HG02973 (cell line): Measurements from ENCODE around the gene HMCES.
"Not testable (repeated sequence)": the region's sequence is repeated elsewhere in the genome, so short reads cannot be mapped to it uniquely, and the experiment has no call there.

Experiments used
- ATAC-seq: cut with Tn5 transposase; IDR thresholded peaks from one replicate; pipeline ENCODE4 v1.9.1; 2021; ENCODE audit warnings: moderate library complexity; ENCODE audit not compliant: unreplicated experiment

Gene HMCES

DNA sequence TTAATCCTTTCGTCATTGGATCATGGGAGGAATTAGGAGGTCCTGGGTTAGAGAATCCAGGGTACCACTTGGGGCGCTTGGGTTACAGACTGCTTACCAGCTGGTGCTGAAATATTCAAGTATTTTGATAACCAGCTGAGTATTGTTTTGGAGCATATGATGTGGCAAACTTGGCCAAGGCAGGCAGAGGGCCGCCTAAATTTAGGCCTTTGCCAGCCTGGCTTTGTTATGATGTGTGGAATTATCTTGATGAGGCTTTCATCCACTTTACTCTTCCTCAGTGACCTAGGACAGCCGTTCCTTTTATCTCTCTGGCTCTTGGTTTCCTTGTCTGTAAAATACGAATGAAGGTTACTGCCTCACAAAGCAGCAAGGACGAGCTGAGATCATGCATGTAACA, 22.4 kb upstream of the HMCES start:
- no peak for ATAC-seq

DNA sequence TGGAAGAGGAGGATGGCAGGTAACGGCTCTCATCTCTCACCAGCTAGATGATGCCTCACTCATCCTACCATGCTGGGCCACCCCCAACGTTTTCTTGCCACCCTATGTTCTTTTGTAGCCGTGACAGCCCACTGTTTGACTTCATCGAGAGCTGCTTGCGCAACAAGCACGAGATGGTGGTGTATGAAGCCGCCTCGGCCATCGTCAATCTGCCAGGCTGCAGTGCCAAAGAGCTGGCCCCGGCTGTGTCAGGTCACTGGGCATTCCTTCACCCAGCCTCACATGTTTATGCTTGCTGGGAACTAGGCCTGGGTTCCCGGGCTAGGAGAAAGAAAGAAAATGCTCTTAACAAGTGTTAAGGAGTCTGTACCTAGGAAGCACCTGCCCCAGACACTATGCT, 21.1 kb upstream of the HMCES start:
- no peak for ATAC-seq

DNA sequence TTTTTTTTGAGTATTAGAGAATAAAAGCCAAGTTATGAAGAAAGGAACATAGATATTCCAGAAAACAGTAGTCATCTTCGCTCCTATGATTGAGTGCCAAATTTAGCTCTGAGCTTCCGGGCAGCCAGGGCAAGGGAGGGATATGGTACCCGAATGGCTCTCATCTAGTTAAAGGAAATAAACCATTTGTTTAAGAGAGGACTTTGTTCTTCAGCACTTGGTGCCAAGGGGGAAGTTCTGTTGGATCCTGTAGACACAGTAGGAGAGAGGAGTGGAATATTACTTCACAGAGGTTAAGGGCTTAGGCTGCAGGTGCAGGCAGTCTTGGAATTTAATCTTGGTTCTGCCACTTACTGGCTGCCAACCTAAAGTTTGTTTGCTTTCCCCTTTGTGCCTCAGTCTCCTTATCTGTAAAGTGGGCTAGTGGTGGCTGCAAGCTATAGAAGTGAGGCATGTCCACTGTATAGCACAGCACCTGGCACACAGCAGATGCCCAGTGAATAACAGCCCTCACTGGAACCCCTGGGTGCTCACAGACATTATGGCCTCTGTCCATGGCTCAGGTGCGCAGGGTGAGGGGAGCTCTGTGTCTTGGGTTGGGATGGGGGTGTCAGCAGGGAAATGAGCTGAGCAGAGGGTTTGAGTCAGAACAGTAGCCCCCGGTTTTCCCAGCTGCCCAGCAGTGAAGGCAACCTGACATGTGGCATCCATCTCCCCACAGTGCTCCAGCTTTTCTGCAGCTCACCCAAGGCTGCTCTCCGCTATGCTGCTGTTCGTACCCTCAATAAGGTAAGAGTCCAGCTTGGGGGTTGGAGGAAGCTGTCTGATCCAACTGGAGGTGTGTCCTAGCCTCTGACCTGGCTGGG, 18.8 kb upstream of the HMCES start:
- no peak for ATAC-seq

DNA sequence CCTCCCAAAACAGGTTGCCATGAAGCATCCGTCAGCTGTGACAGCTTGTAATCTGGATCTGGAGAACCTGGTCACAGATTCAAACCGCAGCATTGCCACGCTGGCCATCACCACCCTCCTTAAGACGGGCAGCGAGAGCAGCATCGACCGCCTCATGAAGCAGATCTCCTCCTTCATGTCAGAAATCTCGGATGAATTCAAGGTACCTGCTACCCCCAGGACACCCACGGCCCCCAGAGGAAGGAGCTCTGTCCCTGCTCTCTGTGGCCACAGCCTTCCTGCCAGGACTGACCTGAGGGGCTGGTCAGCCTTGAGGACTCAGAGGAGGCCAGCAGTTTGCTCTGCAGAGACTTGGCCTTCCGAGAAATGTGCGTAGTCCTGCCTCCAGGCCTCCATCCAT, 18.1 kb upstream of the HMCES start:
- ATAC-seq: no peak

DNA sequence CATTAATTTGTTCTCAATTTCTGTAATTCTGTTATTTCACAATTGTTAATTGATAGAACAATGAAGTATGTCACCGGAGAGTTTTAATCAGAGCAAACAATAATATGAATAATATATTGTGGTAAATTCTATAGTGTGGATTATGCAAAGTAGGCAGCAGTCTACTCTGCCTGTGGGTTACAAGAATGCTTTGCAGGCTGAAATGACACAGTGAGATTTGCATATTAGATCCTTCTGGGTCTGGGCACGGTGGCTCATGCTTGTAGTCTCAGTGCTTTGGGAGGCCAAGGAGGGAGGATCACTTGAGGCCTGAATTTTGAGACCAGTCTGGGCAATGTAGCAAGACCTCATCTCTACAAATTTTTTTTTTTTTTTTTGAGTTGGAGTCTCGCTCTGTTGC, 16.8 kb upstream of the HMCES start:
- no peak for ATAC-seq

DNA sequence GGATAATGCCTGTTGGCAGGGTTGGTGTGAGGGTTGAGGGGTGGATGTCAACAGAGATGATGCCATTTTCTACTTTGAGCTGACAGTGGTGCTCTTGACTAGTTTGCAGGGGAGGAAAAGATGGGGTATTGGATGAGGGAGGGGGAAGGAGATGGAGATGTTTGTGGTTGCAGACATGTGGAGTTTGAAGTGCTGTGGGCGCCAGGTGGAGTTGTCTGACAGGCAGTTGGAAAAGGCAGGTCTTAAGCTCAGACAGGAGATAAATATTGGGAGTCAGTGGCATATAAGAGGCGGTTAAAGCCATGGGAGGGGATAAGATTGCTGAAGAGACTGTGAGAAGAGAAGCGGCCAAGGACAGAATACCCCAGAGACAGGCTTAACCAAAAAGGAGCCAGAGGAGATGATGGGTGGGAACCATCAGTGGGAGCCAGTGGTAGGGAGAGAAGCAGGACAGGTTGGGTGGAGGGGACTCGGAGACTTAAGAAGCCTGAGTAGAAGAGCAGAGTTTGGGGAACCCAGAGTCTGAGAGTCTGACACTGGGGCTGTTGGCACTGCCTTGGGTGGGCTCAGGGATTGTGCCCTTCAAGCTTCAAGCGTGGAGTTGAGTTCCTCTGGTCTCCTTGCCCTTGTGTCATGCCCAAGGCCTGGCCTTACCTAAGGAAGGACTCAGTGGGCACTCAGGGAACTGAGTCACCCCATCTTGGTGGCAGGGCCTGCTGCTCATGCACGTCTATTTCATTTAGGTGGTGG, 15.3 kb upstream of the HMCES start:
- ATAC-seq: no peak

DNA sequence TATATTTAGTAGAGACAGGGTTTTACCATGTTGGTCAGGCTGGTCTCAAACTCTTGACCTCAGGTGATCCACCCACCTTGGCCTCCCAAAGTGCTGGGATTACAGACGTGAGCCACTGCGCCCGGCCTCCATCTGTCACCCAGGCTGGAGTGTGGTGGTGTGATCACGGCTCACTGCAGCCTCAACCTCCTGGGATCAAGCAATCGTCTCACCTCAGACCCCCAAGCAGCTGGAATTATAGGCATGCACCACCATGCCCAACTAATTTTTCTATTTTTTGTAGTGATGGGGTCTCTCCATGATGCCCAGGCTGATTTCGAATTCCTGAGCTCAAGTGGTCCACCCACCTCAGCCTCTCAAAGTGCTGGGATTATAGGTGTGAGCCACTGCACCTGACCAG, 13.7 kb upstream of the HMCES start:
- ATAC-seq: not testable (repeated sequence)

DNA sequence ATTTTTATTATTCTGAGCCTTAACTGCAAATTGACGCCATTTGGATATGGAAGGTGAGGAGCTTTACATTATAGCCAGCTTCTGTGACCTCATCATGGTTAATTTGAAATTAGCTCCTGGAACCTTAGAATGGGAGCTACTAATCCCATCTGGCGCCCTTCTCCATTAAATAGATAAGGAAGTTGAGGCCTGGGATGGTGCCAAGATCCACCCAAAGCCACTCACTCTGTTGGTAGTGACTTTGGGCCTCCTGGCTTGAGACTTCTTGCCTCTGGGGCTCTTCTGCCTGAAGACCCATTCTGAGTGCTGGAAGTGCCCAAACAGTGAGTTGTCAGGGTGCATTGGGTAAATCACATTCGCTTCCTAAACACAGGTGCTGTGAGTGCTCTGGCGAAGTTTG, 12.0 kb upstream of the HMCES start:
- ATAC-seq: no peak

DNA sequence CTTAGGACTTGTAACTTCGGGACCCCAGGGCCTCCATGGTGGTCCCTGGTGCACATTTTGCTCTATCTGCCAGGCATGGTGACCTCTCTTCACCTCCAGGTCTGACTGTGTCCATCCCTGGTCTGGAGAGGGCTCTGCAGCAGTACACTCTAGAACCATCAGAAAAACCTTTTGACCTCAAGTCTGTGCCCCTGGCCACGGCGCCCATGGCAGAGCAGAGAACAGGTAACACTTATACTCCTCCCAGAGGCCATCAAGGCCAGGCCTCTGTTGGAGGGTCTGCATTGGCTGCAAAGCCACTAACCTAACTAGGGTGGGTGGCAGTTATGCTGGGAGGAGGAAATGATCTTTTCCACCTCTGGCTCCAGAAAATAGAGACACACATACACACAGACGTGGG, 10.3 kb upstream of the HMCES start:
- ATAC-seq: no peak

DNA sequence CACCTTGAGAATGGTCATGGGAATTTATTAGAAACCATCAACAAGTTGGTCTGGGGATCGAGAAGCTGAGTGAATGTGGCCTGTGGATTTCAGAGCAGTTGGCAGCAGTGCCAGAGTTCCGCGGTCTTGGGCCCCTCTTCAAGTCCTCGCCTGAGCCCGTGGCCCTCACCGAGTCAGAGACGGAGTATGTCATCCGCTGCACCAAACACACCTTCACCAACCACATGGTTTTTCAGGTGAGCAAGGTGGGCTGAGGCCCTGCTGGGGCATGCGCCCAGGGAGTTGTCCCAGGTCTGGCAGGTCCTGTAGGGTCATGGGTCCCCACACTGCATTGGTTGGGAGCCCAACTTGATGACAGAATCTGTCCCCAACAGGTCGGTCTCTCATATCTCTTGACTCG, 7.0 kb upstream of the HMCES start:
- ATAC-seq: no peak

DNA sequence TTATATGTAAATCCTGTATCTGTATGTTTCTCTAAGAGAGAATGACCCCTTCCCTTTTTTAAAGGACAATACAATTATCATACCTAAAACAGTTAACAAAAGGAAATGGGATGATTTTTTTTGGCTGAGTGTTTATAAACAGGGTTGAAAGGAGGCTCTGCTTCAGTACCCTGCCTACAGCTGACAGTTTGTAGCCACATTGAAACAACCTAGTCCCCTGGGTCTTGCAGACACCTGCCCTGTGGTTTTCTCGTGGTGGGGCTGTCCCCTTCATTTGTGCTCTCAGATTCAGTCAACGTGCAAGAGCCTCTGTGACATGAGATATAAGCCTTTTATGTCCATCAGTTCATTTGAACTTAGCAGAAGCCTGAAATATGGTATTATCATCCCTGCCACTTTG, 2.3 kb upstream of the HMCES start:
- peak; percentile 72 for ATAC-seq

DNA sequence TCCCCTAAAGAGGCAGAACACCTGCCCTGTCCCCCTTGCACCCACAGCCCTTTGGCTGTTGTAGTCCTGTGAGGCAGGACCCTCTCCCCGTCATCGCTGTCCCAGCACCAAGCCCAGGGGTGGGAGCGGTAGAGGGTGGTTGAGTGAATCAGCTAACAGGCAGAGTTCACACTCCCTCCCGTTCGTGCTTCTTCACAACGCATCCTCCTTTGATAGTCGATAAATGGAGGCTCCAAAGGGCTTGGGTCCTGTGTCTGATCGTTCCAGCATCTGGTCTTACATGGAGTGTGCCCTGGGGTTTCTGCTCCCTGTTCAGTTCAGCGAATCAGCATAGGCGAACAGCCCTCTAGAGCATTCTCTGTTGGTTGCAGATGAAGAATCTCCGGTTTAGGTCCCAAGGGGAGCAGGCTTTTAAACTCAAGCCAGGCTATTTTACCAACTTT, 820 bp upstream of the HMCES start:
- ATAC-seq: no peak

DNA sequence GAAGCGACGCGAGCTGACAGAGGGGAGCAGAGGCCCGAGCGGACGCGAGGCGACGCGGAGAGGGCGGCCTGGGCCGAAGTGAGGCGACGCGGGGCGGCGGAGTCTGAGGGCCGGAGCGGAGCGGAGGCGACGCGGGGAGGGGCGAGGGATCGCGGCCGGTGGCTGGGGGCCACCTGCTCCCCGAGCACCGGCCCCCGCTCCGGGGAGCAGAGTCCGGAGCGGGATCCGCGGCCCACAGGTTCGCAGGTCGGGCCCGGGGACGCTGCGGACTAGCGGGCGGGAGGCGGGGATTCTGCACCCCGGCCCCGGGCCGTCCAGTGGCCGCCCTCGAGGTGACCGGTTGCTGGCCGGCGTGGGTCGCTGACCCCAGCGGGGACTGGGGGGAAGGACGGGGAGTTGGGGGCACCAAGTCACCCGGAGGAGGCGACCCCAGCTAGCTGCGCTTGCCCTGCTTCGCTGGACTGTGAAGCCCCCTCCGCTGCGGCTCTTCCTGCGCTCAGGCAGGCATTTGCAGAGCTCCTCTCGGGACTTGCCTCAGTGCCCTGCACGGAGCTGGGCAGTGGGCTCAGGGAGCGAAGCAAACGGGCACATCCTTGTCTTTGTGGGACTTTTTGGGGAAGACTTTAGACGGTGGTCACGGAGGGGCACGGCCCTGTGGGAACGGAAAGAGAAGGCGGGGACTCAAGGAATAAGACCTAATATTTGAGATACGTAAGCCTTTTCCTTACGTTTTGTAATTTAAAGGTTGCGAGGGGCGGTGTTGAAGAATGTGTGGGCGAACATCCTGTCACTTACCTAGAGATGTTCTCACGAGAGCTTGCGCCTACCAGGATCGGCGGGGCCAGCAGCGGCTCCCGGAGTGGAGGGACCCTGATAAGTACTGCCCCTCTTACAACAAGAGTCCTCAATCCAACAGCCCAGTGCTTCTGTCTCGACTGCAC, 566 bp downstream of the HMCES start:
- ATAC-seq: peak; percentile 3

DNA sequence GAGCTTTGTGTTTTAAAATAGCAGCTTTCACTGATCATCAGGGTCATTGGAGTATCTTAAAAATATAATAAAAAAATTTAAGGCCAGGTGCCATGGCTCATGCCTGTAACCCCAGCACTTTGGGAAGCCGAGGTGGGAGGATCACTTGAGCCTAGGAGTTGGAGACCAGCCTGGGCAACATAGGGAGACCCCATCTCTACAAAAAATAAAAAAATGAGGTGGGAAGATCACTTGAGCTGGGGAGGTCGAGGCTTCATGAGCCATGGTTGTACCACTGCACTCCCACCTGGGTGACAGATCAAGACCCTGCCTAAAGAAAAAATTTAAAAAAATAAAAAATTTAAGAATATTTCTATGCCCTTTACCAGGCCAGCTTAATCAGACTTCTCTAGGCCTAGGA, 1.5 kb downstream of the HMCES start:
- no peak for ATAC-seq

DNA sequence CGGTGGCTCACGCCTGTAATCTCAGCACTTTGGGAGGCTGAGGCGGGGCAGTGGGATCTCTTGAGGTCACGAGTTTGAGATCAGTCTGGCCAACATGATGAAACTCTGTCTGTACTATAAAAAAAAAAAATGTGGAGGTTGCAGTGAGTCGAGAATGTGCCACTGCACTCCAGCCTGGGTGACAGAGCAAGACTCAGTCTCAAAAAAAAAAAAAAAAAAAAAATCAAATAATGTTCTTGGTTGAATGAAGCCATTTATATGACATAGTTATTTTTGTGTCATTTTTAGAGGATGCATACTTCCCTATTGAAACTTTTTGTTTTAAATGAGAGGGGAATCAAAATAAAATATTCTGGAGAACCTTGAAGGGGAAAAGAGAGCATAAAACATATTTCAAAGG, 3.1 kb downstream of the HMCES start:
- no peak for ATAC-seq

DNA sequence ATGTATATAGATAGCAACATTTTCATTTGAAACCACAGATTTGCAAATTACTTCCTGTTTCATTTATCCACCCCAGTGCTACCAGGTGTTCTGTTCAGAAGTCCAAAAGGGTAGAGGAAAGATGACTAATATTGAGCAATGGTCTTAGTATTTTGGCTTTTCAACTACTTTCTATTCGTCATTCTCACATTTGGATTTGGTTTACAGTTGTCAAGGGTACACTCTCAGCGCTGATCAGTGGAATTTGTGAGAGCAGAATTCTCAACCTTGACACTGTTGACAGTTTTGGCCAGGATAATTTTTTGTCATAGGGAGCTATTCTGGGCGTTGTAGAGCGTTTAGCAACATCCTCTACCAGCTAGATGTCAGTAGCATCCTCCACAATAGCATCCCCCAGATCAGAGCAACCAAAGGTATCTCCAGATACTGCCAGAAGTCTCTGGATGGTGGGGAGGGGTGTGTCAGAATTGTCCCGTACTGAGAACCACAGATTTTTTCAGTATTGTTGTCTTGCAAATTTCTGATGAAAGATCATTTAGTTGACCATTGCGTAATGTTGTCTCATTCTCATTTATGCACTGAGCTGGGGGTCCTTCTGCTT, 4.2 kb downstream of the HMCES start:
- ATAC-seq: peak; percentile 78

DNA sequence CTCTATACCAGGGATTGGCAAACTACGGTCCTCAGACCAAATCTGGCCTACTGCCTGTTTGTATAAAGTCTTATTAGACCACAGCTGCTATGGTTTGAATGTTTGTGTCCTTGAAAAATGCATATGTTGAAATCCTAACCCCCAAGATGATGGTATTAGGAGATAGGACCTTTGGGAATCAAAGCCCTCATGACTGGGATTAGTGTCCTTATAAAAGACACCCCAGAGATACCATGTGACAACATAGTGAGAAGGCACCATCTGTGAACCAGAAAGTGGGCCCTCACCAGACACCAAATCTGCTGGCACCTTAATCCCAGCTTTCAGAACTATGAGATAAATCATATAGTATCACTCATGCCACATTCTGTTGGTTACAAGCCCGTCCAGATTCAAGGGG, 7.4 kb downstream of the HMCES start:
- no peak for ATAC-seq

DNA sequence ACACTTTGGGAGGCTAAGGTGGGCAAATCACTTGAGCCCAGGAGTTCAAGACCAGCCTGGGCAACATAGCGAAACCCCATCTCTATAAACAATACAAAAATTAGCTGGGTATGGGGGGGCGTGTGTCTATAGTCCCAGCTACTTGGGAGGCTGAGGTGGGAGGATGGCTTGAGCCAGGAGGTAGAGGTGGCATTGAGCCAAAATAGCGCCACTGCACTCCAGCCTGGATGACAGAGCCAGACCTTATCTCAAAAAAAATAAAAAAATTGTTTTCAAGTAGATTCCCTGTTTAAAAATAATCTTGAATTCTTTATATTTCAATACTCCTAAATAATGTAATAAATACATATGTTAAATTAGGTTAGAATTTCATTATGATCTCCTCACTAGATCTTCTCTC, 9.8 kb downstream of the HMCES start:
- no peak for ATAC-seq

DNA sequence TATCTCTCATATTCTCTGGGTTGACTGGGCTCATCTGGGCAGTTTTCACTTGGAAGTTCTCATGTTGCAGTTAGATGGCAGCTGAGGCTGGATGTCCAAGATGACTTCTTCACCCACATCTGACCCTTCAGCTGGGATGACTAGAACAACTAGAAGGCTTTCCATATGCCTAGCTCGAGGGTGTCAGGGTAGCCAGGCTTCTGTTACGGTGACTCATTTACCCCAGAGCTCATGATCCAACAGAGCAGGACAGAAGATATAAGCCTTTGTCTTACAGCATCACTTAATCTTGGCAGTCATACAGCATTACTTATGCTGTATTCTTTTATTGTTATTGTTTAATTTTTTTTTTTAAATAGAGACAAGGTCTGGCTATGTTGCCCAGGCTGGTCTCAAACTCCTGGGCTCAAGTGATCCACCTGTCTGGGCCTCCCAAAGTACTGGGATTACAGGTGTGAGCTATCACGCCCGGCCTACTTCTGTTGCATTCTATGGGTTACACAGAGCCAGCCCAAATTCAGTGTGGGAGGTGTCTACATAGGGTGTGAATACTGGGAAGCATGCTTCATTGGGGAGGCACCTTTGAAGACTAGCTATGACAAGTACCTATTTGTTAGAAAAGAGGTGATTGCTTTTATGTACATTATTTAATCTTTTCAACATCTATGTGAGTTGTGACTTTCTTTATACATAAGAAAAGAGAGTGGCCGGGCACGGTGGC, 10.7 kb downstream of the HMCES start:
- no peak for ATAC-seq

DNA sequence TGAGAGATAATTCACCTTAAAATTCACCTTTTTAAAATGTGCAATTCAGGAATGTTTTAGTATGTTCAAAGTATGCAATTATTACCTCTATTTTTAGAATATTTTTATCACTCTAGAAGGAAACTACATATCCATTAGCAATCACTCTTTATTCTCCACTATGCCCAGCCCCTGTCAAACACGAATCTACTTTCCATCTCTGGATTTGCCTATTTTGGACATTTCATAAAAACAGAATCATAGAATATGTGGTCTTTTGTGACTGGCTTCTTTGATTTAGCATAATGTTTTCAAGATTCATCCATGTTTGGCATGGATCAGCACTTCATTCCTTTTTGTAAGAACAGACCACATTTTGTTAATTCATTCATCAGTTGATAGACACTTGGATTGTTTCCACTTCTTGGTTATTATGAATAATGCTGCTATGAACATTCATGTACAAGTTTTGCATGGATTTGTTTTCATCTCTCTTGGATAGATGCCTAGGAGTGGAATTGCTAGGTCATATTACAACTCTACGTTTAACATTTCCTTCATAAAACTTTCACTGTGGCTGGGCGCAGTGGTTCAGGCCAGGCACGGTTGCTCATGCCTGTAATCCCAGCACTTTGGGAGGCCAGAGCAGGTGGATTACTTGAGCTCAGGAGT, 12.7 kb downstream of the HMCES start:
- no peak for ATAC-seq
